ENCODE results near the gene PAK1.

The PAK1 gene

DNA sequence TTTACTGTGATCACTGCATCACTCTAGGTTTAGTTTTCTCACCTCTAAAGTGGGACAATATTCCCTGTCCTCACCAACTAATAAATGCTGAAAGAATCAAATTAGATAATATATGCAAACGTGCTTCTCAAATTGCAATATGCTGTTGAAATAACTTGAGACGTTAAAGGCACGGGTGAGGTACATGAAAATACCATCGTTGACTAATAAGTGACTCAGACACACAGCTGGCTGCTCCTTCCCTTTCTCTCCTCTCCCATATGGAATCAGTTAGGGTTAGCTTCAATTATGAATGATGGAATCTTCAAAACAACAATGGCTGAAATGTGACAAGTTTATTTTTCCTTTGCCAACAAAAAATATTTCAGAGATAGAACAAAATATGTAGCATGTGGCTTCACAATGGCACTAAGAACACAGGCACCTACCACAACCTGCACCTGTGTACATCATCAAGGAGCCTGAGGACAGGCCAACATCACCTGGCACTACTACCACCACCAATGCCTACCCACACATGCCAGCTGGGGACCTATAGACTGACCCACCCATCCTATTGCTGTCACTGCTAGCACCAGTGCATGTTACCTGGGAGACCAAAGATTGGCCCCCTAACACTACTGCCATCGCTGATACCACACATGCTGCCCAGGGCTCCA lies 186.2 kb downstream of the PAK1 start:
- ATAC-seq = peak; percentile 97
- TF ChIP-seq ZFP3 (CRISPR knock-in tag; IDR thresholded peaks at IDR 0.05) (no peak), TCF4 (CRISPR knock-in tag; IDR thresholded peaks at IDR 0.05; ENCODE audit: borderline replicate concordance) (peak; percentile 69), GLIS3 (CRISPR knock-in tag; IDR thresholded peaks at IDR 0.05) (no peak), ZFP30 (CRISPR knock-in tag; IDR thresholded peaks at IDR 0.05) (no peak), ZNF8 (CRISPR knock-in tag; IDR thresholded peaks at IDR 0.05) (no peak), TOX (CRISPR knock-in tag; IDR thresholded peaks at IDR 0.05; ENCODE audit: borderline replicate concordance) (0 out of 2 replicates have a peak, but pooled peaks have one; percentile 29), RARB (CRISPR knock-in tag; IDR thresholded peaks at IDR 0.05) (no peak), BACH2 (CRISPR knock-in tag; IDR thresholded peaks at IDR 0.05; ENCODE audit: borderline replicate concordance) (no peak), ISL1 (CRISPR knock-in tag; IDR thresholded peaks at IDR 0.05) (peak; percentile 30; the same call in 1 of the 2 replicates), PATZ1 (CRISPR knock-in tag; IDR thresholded peaks at IDR 0.05; ENCODE audit: borderline replicate concordance) (no peak), OSR1 (CRISPR knock-in tag; IDR thresholded peaks at IDR 0.05) (no peak), ESRRG (CRISPR knock-in tag; IDR thresholded peaks at IDR 0.05) (no peak)

- TF ChIP-seq ARNTL (CRISPR knock-in tag; IDR thresholded peaks at IDR 0.05; ENCODE audit: borderline replicate concordance, low read depth) = no peak
- TF ChIP-seq OSR1 (CRISPR knock-in tag; IDR thresholded peaks at IDR 0.05) = no peak
- TF ChIP-seq BACH2 (CRISPR knock-in tag; IDR thresholded peaks at IDR 0.05; ENCODE audit: borderline replicate concordance) = no peak
- TF ChIP-seq ZFP30 (CRISPR knock-in tag; IDR thresholded peaks at IDR 0.05) = no peak
- no peak for TF ChIP-seq TOX (CRISPR knock-in tag; IDR thresholded peaks at IDR 0.05; ENCODE audit: borderline replicate concordance)
- TF ChIP-seq TCF4 (CRISPR knock-in tag; IDR thresholded peaks at IDR 0.05; ENCODE audit: borderline replicate concordance) = no peak
- no peak for TF ChIP-seq ZNF8 (CRISPR knock-in tag; IDR thresholded peaks at IDR 0.05)
- no peak; the same call in 1 of the 3 replicates for ATAC-seq
Observed at GRCh38 chr11:77287136-77287535, 186.8 kb downstream of the PAK1 start.

- no peak; the same call in 2 of the 3 replicates for ATAC-seq
- TF ChIP-seq, protein P1, sequence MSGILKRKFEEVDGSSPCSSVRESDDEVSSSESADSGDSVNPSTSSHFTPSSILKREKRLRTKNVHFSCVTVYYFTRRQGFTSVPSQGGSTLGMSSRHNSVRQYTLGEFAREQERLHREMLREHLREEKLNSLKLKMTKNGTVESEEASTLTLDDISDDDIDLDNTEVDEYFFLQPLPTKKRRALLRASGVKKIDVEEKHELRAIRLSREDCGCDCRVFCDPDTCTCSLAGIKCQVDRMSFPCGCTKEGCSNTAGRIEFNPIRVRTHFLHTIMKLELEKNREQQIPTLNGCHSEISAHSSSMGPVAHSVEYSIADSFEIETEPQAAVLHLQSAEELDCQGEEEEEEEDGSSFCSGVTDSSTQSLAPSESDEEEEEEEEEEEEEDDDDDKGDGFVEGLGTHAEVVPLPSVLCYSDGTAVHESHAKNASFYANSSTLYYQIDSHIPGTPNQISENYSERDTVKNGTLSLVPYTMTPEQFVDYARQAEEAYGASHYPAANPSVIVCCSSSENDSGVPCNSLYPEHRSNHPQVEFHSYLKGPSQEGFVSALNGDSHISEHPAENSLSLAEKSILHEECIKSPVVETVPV (CRISPR knock-in tag; IDR thresholded peaks at IDR 0.05) = no peak
- TF ChIP-seq PPARA (CRISPR knock-in tag; IDR thresholded peaks at IDR 0.05; ENCODE audit: borderline replicate concordance) (no peak), TCF4 (CRISPR knock-in tag; IDR thresholded peaks at IDR 0.05; ENCODE audit: borderline replicate concordance) (no peak), SNAI2 (CRISPR knock-in tag; IDR thresholded peaks at IDR 0.05) (no peak), PATZ1 (CRISPR knock-in tag; IDR thresholded peaks at IDR 0.05; ENCODE audit: borderline replicate concordance) (no peak), GLIS3 (CRISPR knock-in tag; IDR thresholded peaks at IDR 0.05) (no peak), ESRRG (CRISPR knock-in tag; IDR thresholded peaks at IDR 0.05) (no peak), ZFP30 (CRISPR knock-in tag; IDR thresholded peaks at IDR 0.05) (no peak), ZNF565 (CRISPR knock-in tag; conservative IDR thresholded peaks at IDR 0.05; ENCODE audit: low read depth) (no peak), CSDC2 (CRISPR knock-in tag; IDR thresholded peaks at IDR 0.05) (no peak), ZFP3 (CRISPR knock-in tag; IDR thresholded peaks at IDR 0.05) (no peak), ZNF70 (CRISPR knock-in tag; IDR thresholded peaks at IDR 0.05) (no peak), BACH2 (CRISPR knock-in tag; IDR thresholded peaks at IDR 0.05; ENCODE audit: borderline replicate concordance) (no peak), RARB (CRISPR knock-in tag; IDR thresholded peaks at IDR 0.05) (no peak), TOX (CRISPR knock-in tag; IDR thresholded peaks at IDR 0.05; ENCODE audit: borderline replicate concordance) (no peak), ISL1 (CRISPR knock-in tag; IDR thresholded peaks at IDR 0.05) (no peak), ZC3H10 (CRISPR knock-in tag; IDR thresholded peaks at IDR 0.05) (no peak), OSR1 (CRISPR knock-in tag; IDR thresholded peaks at IDR 0.05) (no peak), CREB5 (CRISPR knock-in tag; IDR thresholded peaks at IDR 0.05; ENCODE audit: low read depth) (no peak)
- TF ChIP-seq, protein P2, sequence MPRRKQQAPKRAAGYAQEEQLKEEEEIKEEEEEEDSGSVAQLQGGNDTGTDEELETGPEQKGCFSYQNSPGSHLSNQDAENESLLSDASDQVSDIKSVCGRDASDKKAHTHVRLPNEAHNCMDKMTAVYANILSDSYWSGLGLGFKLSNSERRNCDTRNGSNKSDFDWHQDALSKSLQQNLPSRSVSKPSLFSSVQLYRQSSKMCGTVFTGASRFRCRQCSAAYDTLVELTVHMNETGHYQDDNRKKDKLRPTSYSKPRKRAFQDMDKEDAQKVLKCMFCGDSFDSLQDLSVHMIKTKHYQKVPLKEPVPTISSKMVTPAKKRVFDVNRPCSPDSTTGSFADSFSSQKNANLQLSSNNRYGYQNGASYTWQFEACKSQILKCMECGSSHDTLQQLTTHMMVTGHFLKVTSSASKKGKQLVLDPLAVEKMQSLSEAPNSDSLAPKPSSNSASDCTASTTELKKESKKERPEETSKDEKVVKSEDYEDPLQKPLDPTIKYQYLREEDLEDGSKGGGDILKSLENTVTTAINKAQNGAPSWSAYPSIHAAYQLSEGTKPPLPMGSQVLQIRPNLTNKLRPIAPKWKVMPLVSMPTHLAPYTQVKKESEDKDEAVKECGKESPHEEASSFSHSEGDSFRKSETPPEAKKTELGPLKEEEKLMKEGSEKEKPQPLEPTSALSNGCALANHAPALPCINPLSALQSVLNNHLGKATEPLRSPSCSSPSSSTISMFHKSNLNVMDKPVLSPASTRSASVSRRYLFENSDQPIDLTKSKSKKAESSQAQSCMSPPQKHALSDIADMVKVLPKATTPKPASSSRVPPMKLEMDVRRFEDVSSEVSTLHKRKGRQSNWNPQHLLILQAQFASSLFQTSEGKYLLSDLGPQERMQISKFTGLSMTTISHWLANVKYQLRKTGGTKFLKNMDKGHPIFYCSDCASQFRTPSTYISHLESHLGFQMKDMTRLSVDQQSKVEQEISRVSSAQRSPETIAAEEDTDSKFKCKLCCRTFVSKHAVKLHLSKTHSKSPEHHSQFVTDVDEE (CRISPR knock-in tag; IDR thresholded peaks at IDR 0.05) = no peak
Observed at GRCh38 chr11:77284476-77285468, 189.1 kb downstream of the PAK1 start.

All from SK-N-SH treated with all-trans-retinoic acid at 6 μM for 48 hours (cell line).